ENCODE results near the gene RAMACL. TPM values are rescaled to one million over a fixed set of nuclear protein-coding genes. Genes with fewer than 3 reads are reported as not detected.
"Not testable (repeated sequence)": the region's sequence is repeated elsewhere in the genome, so short reads cannot be mapped to it uniquely, and the experiment has no call there.

Gene RAMACL
- total RNA-seq, 1 donor from 2014 or later = 0.28 TPM

DNA sequence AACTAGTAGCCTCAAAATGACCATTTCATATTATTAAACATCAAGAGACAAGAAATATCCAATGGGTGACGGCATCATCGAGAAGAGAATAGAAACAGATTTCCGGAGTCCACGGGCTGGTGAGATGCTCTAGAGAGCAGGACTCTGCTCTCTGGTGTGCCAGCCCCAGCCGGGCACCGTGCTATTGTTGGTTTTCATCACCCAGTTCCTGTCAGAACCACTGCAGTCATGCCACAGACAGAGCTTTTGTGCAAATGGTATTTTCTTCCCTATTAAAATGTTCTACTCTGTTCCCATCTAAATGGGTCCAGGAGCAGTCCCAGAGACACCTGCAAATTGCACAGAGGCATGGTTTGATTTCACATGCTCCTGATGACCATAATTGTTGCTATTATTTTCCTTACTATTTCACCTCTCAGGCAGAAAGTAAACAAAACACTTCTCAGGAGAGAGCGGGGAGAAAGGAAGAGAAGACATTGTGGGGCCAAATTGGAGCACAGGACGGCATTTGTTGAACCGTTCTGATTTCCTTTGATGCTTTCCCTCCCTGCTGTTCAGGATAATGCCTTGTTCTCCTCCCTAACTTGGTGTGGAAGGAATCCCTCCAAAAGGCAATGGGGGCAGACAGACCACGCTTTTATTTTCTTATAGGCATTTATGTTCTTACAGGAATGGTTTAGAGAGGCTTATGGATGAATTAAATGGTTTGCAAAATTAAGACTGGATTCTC, 11.4 kb upstream of the RAMACL start:
- ATAC-seq = no peak
- no peak for DNase-seq (ENCODE audit: low spot score)

DNA sequence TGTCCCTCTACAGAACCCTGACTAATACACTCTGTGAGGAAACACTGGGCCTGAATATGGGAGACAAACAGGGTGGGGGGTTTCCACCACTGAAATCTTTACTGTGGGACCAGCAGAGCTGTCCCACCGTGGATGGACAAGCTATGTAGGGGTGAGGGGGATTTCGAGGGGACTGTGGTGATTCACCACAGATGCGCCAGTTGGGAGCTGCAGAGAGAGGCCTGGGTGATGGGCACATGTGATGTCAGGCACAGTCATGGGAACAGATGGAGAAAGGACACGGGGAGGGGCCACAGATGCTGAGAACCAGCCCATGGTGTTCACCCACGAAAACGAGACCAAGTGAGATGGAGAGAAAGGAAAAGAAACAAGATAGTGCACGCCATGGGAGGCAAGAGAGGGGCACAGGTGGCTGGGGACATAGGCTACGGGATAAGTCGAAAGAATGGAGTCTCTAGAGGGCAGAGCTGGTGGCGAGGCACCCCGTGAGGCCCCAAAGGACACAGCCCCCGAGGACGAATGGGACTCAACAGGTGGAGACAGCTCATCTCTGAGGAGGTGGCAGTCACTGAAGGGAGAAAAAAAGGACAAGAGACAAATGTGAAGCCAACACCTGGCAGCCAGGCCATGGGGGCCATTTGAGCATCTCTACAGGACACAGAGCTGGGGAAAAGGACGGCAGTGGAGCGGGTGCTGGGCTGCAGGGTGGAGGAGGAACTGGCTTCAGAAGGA, 10.5 kb upstream of the RAMACL start:
- ATAC-seq (no peak), DNase-seq (ENCODE audit: low spot score) (no peak)

DNA sequence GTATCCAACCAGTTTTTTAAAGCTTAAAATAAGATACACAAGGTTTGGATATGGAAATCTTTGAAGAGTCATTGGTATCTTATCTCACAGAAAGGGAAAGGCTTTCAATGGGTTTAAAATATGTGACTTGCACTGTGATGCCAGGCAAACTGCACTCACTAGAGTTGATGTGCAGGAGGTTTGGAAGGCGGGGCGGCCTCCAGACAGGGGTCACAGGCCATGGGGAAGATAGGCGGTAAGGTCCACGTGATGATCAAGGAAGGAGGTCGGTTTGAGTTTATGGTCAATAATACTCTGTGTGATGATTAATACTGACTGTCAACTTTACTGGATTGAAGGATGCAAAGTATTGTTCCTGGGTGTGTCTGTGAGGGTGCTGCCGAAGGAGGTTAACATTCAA, 9.5 kb upstream of the RAMACL start:
- ATAC-seq = no peak
- DNase-seq (ENCODE audit: low spot score) = no peak

DNA sequence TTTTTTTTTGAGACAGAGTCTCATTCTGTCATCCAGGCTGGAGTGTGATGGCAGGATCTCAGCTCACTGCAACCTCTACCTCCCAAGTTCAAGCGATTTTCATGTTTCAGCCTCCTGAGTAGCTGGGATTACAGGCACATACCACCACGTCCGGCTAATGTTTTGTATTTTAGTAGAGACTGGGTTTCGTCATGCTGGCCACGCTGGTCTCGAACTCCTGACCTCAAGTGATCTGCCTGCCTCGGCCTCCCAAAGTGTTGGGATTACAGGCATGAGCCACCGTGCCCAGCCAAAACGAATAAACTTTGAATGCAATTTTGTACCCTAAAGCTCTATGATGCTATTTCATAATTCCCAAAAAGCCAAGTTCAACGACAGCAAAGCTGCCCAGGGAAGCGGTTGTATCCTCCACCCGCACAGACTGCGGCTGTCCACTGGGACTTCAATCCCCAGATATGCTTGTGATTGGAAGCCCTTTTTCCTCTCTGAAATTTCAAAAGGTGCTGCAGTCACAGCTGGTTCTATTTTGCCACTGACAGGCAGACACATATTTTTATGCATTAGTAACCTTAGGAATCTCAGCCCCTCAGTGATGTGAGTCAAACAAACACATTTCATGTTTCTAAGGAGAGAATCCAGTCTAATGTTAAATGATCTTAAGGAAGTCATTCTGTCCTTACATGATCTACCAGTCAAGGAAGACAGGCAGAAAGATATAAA, 8.7 kb upstream of the RAMACL start:
- ATAC-seq = no peak

DNA sequence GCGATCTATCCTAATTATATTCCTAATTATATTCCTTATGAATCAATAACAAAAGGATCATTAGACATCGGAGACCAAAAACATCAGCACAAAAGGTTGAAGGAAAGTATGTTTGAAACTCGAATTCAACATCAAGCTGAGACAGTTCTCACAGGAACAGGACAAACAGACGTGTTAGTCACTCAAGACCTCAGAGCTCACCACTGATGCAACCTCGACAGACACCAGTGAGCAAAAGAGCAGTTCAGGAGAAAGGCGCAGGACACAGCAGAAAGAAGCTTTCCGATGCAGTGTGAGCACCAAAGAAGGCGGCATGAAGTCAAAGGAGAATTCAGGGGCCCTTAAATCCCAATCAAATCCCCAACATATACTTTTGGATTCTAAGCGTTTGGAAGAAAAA, 6.3 kb upstream of the RAMACL start:
- no peak for ATAC-seq
- no peak for DNase-seq (ENCODE audit: low spot score)

More for the DNA sequence above, 8.7 kb upstream of the RAMACL start:
- DNase-seq (ENCODE audit: low spot score) = no peak

DNA sequence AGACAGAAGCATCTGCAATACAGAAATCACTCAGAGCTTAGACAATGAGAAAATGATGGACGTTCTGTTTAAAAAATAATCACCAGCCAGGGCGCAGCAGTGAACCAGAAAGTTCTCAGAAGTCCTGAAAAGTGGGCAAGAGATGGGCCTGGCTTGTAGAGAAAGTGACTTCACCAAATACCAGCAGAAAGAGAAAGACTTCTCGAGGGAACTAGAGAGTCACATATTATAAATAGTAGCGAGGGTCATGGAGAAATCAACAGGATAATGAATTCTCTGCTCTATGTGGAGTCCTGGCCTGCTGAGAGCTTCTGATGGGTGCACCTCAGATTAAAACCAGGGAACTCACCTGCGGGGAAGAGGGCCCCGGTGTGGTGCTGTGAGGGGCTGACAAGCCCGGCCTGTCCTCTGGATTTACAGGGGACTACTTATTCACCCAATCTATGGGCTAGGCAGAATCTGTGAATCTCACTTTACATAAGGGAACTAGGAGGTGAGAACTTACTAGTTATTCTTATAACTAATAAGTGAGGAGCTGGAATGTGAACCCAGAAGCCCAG, 5.6 kb upstream of the RAMACL start:
- ATAC-seq (no peak), DNase-seq (ENCODE audit: low spot score) (no peak)

- ATAC-seq (no peak), DNase-seq (ENCODE audit: low spot score) (no peak)
These were observed 4.5 kb upstream of the RAMACL start for GRCh38 chr6:166591026-166591425.

- ATAC-seq (no peak), DNase-seq (ENCODE audit: low spot score) (no peak)
These were observed 3.5 kb upstream of the RAMACL start for GRCh38 chr6:166589786-166590574.

DNA sequence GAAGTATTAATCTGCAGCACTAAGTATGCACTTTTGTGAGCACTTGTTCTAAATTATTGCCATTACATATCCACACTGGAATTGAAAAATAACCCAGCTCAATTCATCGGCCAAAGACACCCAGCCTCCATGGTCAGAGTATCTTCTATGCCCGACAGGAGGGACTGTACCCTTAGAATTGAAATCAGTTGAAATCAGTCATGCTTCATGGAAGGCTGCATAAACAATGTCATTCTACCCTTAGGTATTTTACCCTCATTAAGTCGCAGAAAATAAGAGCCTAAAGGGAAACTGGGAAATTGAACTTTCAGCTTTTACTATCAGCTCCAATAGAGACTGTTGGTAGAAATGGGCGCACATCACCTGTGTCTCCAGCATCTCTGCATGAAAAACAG, 2.9 kb upstream of the RAMACL start:
- no peak for DNase-seq (ENCODE audit: low spot score)

GRCh38 chr6:166588691-166589336, 2.3 kb upstream of the RAMACL start:
- ATAC-seq (no peak), DNase-seq (ENCODE audit: low spot score) (no peak)

More for the DNA sequence above, 2.9 kb upstream of the RAMACL start:
- no peak for ATAC-seq

GRCh38 chr6:166587631-166588413, 1.3 kb upstream of the RAMACL start:
- ATAC-seq (no peak), DNase-seq (ENCODE audit: low spot score) (no peak)

DNA sequence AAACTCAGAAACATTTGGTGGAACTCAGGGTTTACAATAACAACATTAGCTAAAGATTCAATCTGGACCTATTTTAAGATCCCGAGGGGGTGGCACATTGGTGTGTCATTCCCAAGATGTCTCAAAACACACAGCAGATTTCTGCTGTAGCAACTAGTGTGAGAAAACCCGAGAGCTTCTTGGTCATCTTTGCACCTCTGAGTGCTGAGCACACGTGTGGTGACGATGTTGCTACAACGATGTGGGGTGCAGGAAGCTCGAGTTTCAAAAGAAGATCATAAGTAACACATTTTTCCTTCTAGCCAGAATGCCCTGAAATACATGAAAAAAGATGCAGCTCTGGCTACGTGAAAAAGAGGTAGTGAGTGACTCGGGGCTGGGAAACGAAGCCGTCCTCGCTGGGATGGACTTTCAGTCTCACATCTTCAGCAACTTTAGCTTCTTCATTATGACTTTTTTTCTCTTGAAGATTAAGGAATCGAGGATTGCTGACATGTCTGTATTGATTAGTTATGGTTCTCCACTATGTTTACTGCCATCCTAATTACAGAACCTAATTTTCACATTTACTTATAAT, 1.5 kb downstream of the RAMACL start:
- ATAC-seq (no peak), DNase-seq (ENCODE audit: low spot score) (no peak)

DNA sequence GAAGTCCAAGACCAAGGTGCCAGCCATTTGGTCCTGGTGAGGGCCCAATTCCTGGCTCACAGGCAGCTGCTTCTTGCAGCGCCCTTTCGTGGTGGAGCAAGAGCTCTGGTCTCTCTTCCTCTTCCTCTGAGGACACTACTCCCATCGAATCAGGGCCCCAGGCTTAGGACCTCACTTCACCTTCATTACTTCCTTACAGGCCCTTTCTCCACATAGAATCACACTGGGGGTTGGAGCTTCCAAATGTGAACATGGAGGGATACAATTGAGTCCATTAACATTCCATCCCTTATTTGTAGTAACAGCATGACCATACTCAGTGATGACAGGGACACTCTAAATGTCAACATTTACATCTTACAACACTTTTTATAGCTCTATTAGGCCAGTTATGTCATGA, 2.3 kb downstream of the RAMACL start:
- DNase-seq (ENCODE audit: low spot score) (no peak), ATAC-seq (no peak)

DNA sequence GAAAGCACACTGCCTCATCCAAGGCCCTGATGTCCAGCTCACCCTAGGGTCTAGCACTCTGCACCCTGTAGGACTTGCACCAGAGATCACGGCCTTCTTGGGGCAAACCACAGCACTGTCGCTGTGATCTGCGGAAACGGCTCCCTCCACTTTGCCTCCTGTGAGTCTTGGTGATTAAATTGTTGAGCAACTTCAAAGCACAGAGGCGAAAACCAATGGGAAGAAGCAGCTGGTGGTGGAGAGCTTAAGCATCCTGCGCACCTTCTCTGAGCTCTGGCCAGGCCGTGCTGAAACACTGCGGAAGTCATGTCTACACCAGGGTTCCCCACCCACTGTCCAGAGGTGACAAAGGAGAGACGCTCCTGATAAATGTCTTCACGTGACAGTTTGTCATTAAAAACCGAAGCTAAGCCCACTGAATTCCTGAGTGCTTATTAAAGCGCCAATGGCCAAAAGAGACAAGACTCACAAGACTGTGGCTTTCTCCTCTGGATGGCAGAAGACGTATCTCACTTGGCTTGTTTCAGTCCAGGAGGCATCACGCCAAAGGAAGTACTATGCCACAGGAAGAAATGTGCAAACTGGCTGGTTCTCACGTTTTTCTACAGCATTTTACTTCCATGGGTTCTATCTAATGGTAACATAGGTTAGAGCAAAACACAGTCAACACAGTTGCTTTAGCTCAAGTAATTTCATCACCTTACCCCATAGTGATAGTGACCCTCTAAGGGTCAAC, 3.1 kb downstream of the RAMACL start:
- DNase-seq (ENCODE audit: low spot score) = no peak
- no peak for ATAC-seq

GRCh38 chr6:166582258-166582657, 4.2 kb downstream of the RAMACL start:
- DNase-seq (ENCODE audit: low spot score) (no peak), ATAC-seq (no peak)

DNA sequence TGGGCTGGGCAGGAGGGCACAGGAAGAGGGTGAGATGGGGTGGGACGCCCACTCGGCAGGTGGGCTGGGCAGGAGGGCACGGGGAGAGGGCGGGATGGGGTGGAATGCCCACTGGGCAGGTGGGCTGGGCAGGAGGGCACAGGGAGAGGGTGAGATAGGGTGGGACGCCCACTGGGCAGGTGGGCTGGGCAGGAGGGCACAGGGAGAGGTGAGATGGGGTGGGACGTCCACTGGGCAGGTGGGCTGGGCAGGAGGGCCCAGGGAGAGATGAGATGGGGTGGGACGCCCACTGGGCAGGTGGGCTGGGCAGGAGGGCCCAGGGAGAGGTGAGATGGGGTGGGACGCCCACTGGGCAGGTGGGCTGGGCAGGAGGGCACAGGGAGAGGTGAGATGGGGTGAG, 4.7 kb downstream of the RAMACL start:
- DNase-seq (ENCODE audit: low spot score) = not testable (repeated sequence)

GRCh38 chr6:166581091-166581511, 5.4 kb downstream of the RAMACL start:
- ATAC-seq (no peak), DNase-seq (ENCODE audit: low spot score) (no peak)

More for the DNA sequence above, 4.7 kb downstream of the RAMACL start:
- not testable (repeated sequence) for ATAC-seq

All from left lobe of liver (tissue), 2 donors.